Islet precursor cell (in vitro differentiated cells): Measurements from ENCODE around the gene LDLRAD4.
"Not testable (repeated sequence)": the region's sequence is repeated elsewhere in the genome, so short reads cannot be mapped to it uniquely, and the experiment has no call there.

Experiments
- DNase-seq: peaks from one replicate; pipeline ENCODE4 v3.0.0-alpha.2; 2018

Gene LDLRAD4

GRCh38 chr18:13313006-13313686 is 94.6 kb downstream of the LDLRAD4 start:
- DNase-seq, result no peak

- no peak for DNase-seq
These were observed 96.4 kb downstream of the LDLRAD4 start for GRCh38 chr18:13315000-13315399.

GRCh38 chr18:13316063-13316462 is 97.5 kb downstream of the LDLRAD4 start:
- DNase-seq, result no peak

- no peak for DNase-seq
These were observed 99.2 kb downstream of the LDLRAD4 start for GRCh38 chr18:13317801-13318200.

GRCh38 chr18:13318731-13319501 is 100.4 kb downstream of the LDLRAD4 start:
- DNase-seq, result peak; percentile 73

GRCh38 chr18:13319629-13320028 is 101.1 kb downstream of the LDLRAD4 start:
- no peak for DNase-seq

- DNase-seq, result no peak
These were observed 101.5 kb downstream of the LDLRAD4 start for GRCh38 chr18:13320096-13320495.

GRCh38 chr18:13320891-13321425 is 102.4 kb downstream of the LDLRAD4 start:
- DNase-seq, result no peak

GRCh38 chr18:13321923-13322322 is 103.4 kb downstream of the LDLRAD4 start:
- DNase-seq, result no peak

GRCh38 chr18:13323186-13323585 is 104.6 kb downstream of the LDLRAD4 start:
- DNase-seq, result no peak

- no peak for DNase-seq
These were observed 106.3 kb downstream of the LDLRAD4 start for GRCh38 chr18:13324880-13325279.

GRCh38 chr18:13328213-13328612 is 109.7 kb downstream of the LDLRAD4 start:
- no peak for DNase-seq

- DNase-seq, result no peak
These were observed 112.4 kb downstream of the LDLRAD4 start for GRCh38 chr18:13330996-13331395.

- no peak for DNase-seq
These were observed 113.3 kb downstream of the LDLRAD4 start for GRCh38 chr18:13331846-13332245.

GRCh38 chr18:13332874-13333273 is 114.3 kb downstream of the LDLRAD4 start:
- no peak for DNase-seq

- DNase-seq, result no peak
These were observed 117.3 kb downstream of the LDLRAD4 start for GRCh38 chr18:13335903-13336302.

- DNase-seq, result no peak
These were observed 118.3 kb downstream of the LDLRAD4 start for GRCh38 chr18:13336841-13337240.

GRCh38 chr18:13337369-13337768 is 118.8 kb downstream of the LDLRAD4 start:
- DNase-seq, result no peak

- no peak for DNase-seq
These were observed 119.8 kb downstream of the LDLRAD4 start for GRCh38 chr18:13338318-13338717.

- no peak for DNase-seq
These were observed 121.1 kb downstream of the LDLRAD4 start for GRCh38 chr18:13339653-13340052.

- DNase-seq, result not testable (repeated sequence)
These were observed 127.9 kb downstream of the LDLRAD4 start for GRCh38 chr18:13346449-13346848.

- DNase-seq, result peak; percentile 39
These were observed 134.7 kb downstream of the LDLRAD4 start for GRCh38 chr18:13353084-13353823.

GRCh38 chr18:13354402-13354801 is 135.8 kb downstream of the LDLRAD4 start:
- DNase-seq, result no peak
